ENCODE data around the gene LUZP2.

- TF ChIP-seq CTCF (IDR thresholded peaks at IDR 0.05) (no peak), POLR2A (IDR thresholded peaks at IDR 0.05) (no peak)
These were observed 46.9 kb downstream of the LUZP2 start for GRCh38 chr11:24543771-24544170.
